ENCODE results near the gene KLRF1. TPM values are rescaled to one million over a fixed set of nuclear protein-coding genes. Genes with fewer than 3 reads are reported as not detected.

The KLRF1 gene
- polyA plus RNA-seq, 1 of the 3 experiments (the other 2 are of a cell fraction) = not detected

GRCh38 chr12:9799961-9800360 is 27.3 kb upstream of the KLRF1 start:
- no peaks in the 10 kb centered on the region for H3K4me1 ChIP-seq (ENCODE audit: control insufficient read depth in 1 of 2, insufficient read depth in 2 of 2, low read depth in 1 of 2, low read length in 1 of 2)

More at GRCh38 chr12:9799961-9800360, 27.3 kb upstream of the KLRF1 start:
- TF ChIP-seq USF1 (IDR thresholded peaks at IDR 0.05; ENCODE audit: borderline replicate concordance, low read depth) = no peak
- no peak for TF ChIP-seq MEF2A (IDR thresholded peaks at IDR 0.05; ENCODE audit: borderline replicate concordance, low read depth)
- no peak for TF ChIP-seq GATA2 (CRISPR knock-in tag; IDR thresholded peaks at IDR 0.05)
- no peak for TF ChIP-seq POLR2AphosphoS5 (IDR thresholded peaks at IDR 0.05; ENCODE audit: low read depth, low read length)
- TF ChIP-seq FOSL2 (IDR thresholded peaks at IDR 0.05; ENCODE audit: borderline replicate concordance, low read depth) = no peak
- no peak for TF ChIP-seq IRF3 (IDR thresholded peaks at IDR 0.05; ENCODE audit: low read depth, low read length)
- no peak for TF ChIP-seq NRF1 (IDR thresholded peaks at IDR 0.05; ENCODE audit: low read depth, low read length)
- TF ChIP-seq TCF12 (IDR thresholded peaks at IDR 0.05) = no peak
- TF ChIP-seq REST (IDR thresholded peaks at IDR 0.05; ENCODE audit: low read depth, low read length) = no peak
- no peak for TF ChIP-seq ELF1 (IDR thresholded peaks at IDR 0.05)
- no peak for TF ChIP-seq MAX (IDR thresholded peaks at IDR 0.05; ENCODE audit: low read depth)
- no peak for TF ChIP-seq GABPA (IDR thresholded peaks at IDR 0.05; ENCODE audit: low read depth)
- TF ChIP-seq CTCF (IDR thresholded peaks at IDR 0.05) = no peak
- TF ChIP-seq FOXM1 (IDR thresholded peaks at IDR 0.05; ENCODE audit: low read depth) = no peak
- no peaks in the 10 kb centered on the region for H3F3A ChIP-seq (replicated peaks; ENCODE audit: insufficient read depth)
- ChIA-PET POLR2A (no interaction called here), CTCF (interaction anchor here (0.9 to 1.4 kb wide), 3 partner anchors 25 to 57 kb away, joined by 3 to 5 read pairs (median 4); no protein-coding TSS in a partner anchor)
- H3K9me2 ChIP-seq = no peaks in the 10 kb centered on the region
- H3K27ac ChIP-seq (ENCODE audit: low read depth in 2 of 2, low read length in 1 of 2) = no peak overlapping the region
- no peaks in the 10 kb centered on the region for H3K36me3 ChIP-seq (replicated peaks in 1 of 2; ENCODE audit: control insufficient read depth in 1 of 2, insufficient read depth in 2 of 2, low read length in 1 of 2)
- no peak overlapping the region for H2AFZ ChIP-seq (ENCODE audit: low read depth)
- H3K79me2 ChIP-seq (ENCODE audit: insufficient read depth) = no peaks in the 10 kb centered on the region
- H3K4me3 ChIP-seq (ENCODE audit: low read depth in 2 of 2, low read length in 1 of 2) = no peak overlapping the region
- no peaks in the 10 kb centered on the region; the same call in 1 of the 2 replicates for H3K27me3 ChIP-seq (ENCODE audit: insufficient read depth)
- no peak for DNase-seq
- H3K9ac ChIP-seq = no peak overlapping the region
- H3K9me3 ChIP-seq = no peaks in the 10 kb centered on the region
- WGBS (ENCODE audit: low lambda C conversion rate) = 0% methylated on average over 1 of the region's 1 CpG
- H3K4me2 ChIP-seq = no peak overlapping the region
- H4K20me1 ChIP-seq (ENCODE audit: insufficient read depth) = no peaks in the 10 kb centered on the region
